Measurements from ENCODE around the gene GRK5. TPM values are rescaled to one million over a fixed set of nuclear protein-coding genes. Genes with fewer than 3 reads are reported as not detected.

Gene GRK5
- total RNA-seq, 2 donors from 2014 or later = 36.4 to 60.1 TPM

- DNase-seq = no peak
- ATAC-seq = no peak
- intact Hi-C loops (cut with DNase I) = loop anchor here (2.0 to 5.0 kb wide), 2 partner anchors 242 to 245 kb away; no protein-coding TSS in a partner anchor
Observed at GRCh38 chr10:119443970-119444660, 236.7 kb downstream of the GRK5 start.

- intact Hi-C loops (cut with DNase I) = loop anchor here (2.0 to 5.0 kb wide), 2 partner anchors 243 to 246 kb away; no protein-coding TSS in a partner anchor
- no peak for DNase-seq
- no peak for ATAC-seq
Observed at GRCh38 chr10:119444866-119445265, 237.5 kb downstream of the GRK5 start.

- peak; percentile 87 for DNase-seq
- ATAC-seq = peak; percentile 54 to 66
- intact Hi-C loops (cut with DNase I) = loop anchor here in 1 of 2 donors (2.0 kb wide), 1 partner anchor 247 kb away; no protein-coding TSS in a partner anchor
Observed at GRCh38 chr10:119445311-119445934, 238.1 kb downstream of the GRK5 start.

- intact Hi-C loops (cut with DNase I) = loop anchor here in 1 of 2 donors (2.0 kb wide), 1 partner anchor 247 kb away; no protein-coding TSS in a partner anchor
- no peak for DNase-seq
Observed at GRCh38 chr10:119445935-119446317, 238.6 kb downstream of the GRK5 start.

GRCh38 chr10:119446441-119447277 is 239.3 kb downstream of the GRK5 start:
- DNase-seq (no peak), ATAC-seq (no peak)
- intact Hi-C loops (cut with DNase I) = no loop called here

More at GRCh38 chr10:119445935-119446317, 238.6 kb downstream of the GRK5 start:
- ATAC-seq = no peak

- ATAC-seq (no peak), DNase-seq (peak; percentile 20)
- intact Hi-C loops (cut with DNase I) = no loop called here
Observed at GRCh38 chr10:119447421-119447820, 240.1 kb downstream of the GRK5 start.

- intact Hi-C loops (cut with DNase I) = no loop called here
- no peak for ATAC-seq
Observed at GRCh38 chr10:119447823-119448546, 240.6 kb downstream of the GRK5 start.

GRCh38 chr10:119448628-119449584 is 241.5 kb downstream of the GRK5 start:
- peak; percentile 14 for DNase-seq
- no peak for ATAC-seq
- intact Hi-C loops (cut with DNase I) = no loop called here

More at GRCh38 chr10:119447823-119448546, 240.6 kb downstream of the GRK5 start:
- DNase-seq = peak; percentile 23

- DNase-seq (peak; percentile 77), ATAC-seq (peak; percentile 8 to 59)
- intact Hi-C loops (cut with DNase I) = no loop called here
Observed at GRCh38 chr10:119449760-119450461, 242.5 kb downstream of the GRK5 start.

GRCh38 chr10:119450606-119451299 is 243.4 kb downstream of the GRK5 start:
- no peak for DNase-seq
- no peak for ATAC-seq
- intact Hi-C loops (cut with DNase I) = no loop called here

- intact Hi-C loops (cut with DNase I) = no loop called here
- ATAC-seq (no peak), DNase-seq (no peak)
Observed at GRCh38 chr10:119451300-119451896, 244.0 kb downstream of the GRK5 start.

- ATAC-seq (no peak), DNase-seq (no peak)
- intact Hi-C loops (cut with DNase I) = no loop called here
Observed at GRCh38 chr10:119452396-119452795, 245.0 kb downstream of the GRK5 start.

GRCh38 chr10:119453313-119453712 is 245.9 kb downstream of the GRK5 start:
- intact Hi-C loops (cut with DNase I) = no loop called here
- ATAC-seq (no peak), DNase-seq (no peak)

- intact Hi-C loops (cut with DNase I) = no loop called here
- DNase-seq = no peak
- ATAC-seq = no peak
Observed at GRCh38 chr10:119454316-119454715, 246.9 kb downstream of the GRK5 start.

- ATAC-seq (no peak), DNase-seq (no peak)
- intact Hi-C loops (cut with DNase I) = no loop called here
Observed at GRCh38 chr10:119454990-119455389, 247.6 kb downstream of the GRK5 start.

Measured in left cardiac atrium (tissue), 4 donors.